ENCODE results near the gene SLC38A10. TPM values are rescaled to one million over a fixed set of nuclear protein-coding genes. Genes with fewer than 3 reads are reported as not detected.

SLC38A10 gene
- total RNA-seq, 1 experiment from 2014 or later = 20.8 TPM

GRCh38 chr17:81198826-81199481, 96.2 kb downstream of the SLC38A10 start:
- no peak overlapping the region for H3K4me3 ChIP-seq (ENCODE audit: low read length)
- H2AFZ ChIP-seq (ENCODE audit: low read length) = no peak overlapping the region
- 0 out of 2 replicates have a peak, but pooled peaks cover 2% of the 10 kb centered on the region for H4K20me1 ChIP-seq (ENCODE audit: insufficient read depth, low read depth, low read length)
- H3K4me1 ChIP-seq (ENCODE audit: low read length) = peaks cover 6% of the 10 kb centered on the region
- no peaks in the 10 kb centered on the region for H3K9me3 ChIP-seq (ENCODE audit: low read length)
- H3K79me2 ChIP-seq (ENCODE audit: low read length) = no peaks in the 10 kb centered on the region
- no peak overlapping the region for H3K4me2 ChIP-seq (ENCODE audit: low read depth, low read length, poor library complexity, severe bottlenecking)
- H3K9me2 ChIP-seq (replicated peaks; ENCODE audit: insufficient read depth, low read length) = no peaks in the 10 kb centered on the region
- H3K36me3 ChIP-seq (ENCODE audit: insufficient read depth, low read length) = no peaks in the 10 kb centered on the region
- no peak overlapping the region for H3K27ac ChIP-seq (ENCODE audit: low read length)
- no peak for DNase-seq
- no peak overlapping the region for H3K9ac ChIP-seq (ENCODE audit: low read length)
- H3K27me3 ChIP-seq (ENCODE audit: low read length) = no peaks in the 10 kb centered on the region

- H3K9ac ChIP-seq (ENCODE audit: low read length) = no peak overlapping the region
- H3K9me2 ChIP-seq (replicated peaks; ENCODE audit: insufficient read depth, low read length) = no peaks in the 10 kb centered on the region
Observed at GRCh38 chr17:81197831-81198490, 97.1 kb downstream of the SLC38A10 start.

GRCh38 chr17:81197409-81197795, 97.7 kb downstream of the SLC38A10 start:
- Histone ChIP-seq H3K9ac (ENCODE audit: low read length) (no peak overlapping the region), H2AFZ (ENCODE audit: low read length) (no peak overlapping the region), H3K4me3 (ENCODE audit: low read length) (no peak overlapping the region), H3K36me3 (ENCODE audit: insufficient read depth, low read length) (no peaks in the 10 kb centered on the region), H3K9me2 (replicated peaks; ENCODE audit: insufficient read depth, low read length) (no peaks in the 10 kb centered on the region), H4K20me1 (ENCODE audit: insufficient read depth, low read depth, low read length) (0 out of 2 replicates have a peak, but pooled peaks cover 2% of the 10 kb centered on the region), H3K9me3 (ENCODE audit: low read length) (no peaks in the 10 kb centered on the region), H3K4me2 (ENCODE audit: low read depth, low read length, poor library complexity, severe bottlenecking) (no peak overlapping the region), H3K4me1 (ENCODE audit: low read length) (peaks cover 6% of the 10 kb centered on the region), H3K27me3 (ENCODE audit: low read length) (no peaks in the 10 kb centered on the region), H3K79me2 (ENCODE audit: low read length) (no peaks in the 10 kb centered on the region), H3K27ac (ENCODE audit: low read length) (no peak overlapping the region)
- no peak for DNase-seq

More at GRCh38 chr17:81197831-81198490, 97.1 kb downstream of the SLC38A10 start:
- no peak overlapping the region for H3K4me3 ChIP-seq (ENCODE audit: low read length)
- no peak overlapping the region for H3K4me2 ChIP-seq (ENCODE audit: low read depth, low read length, poor library complexity, severe bottlenecking)
- DNase-seq = no peak
- H3K79me2 ChIP-seq (ENCODE audit: low read length) = no peaks in the 10 kb centered on the region
- no peak overlapping the region for H2AFZ ChIP-seq (ENCODE audit: low read length)
- no peaks in the 10 kb centered on the region for H3K36me3 ChIP-seq (ENCODE audit: insufficient read depth, low read length)
- 0 out of 2 replicates have a peak, but pooled peaks cover 2% of the 10 kb centered on the region for H4K20me1 ChIP-seq (ENCODE audit: insufficient read depth, low read depth, low read length)
- no peaks in the 10 kb centered on the region for H3K9me3 ChIP-seq (ENCODE audit: low read length)
- peaks cover 6% of the 10 kb centered on the region for H3K4me1 ChIP-seq (ENCODE audit: low read length)
- no peak overlapping the region for H3K27ac ChIP-seq (ENCODE audit: low read length)
- no peaks in the 10 kb centered on the region for H3K27me3 ChIP-seq (ENCODE audit: low read length)

- H3K4me2 ChIP-seq (ENCODE audit: low read depth, low read length, poor library complexity, severe bottlenecking) = no peak overlapping the region
- no peak overlapping the region for H3K4me3 ChIP-seq (ENCODE audit: low read length)
- H3K27me3 ChIP-seq (ENCODE audit: low read length) = no peaks in the 10 kb centered on the region
- H4K20me1 ChIP-seq (ENCODE audit: insufficient read depth, low read depth, low read length) = 0 out of 2 replicates have a peak, but pooled peaks cover 2% of the 10 kb centered on the region
- no peak for DNase-seq
- no peak overlapping the region for H3K9ac ChIP-seq (ENCODE audit: low read length)
- H3K4me1 ChIP-seq (ENCODE audit: low read length) = peaks cover 6% of the 10 kb centered on the region
- H3K36me3 ChIP-seq (ENCODE audit: insufficient read depth, low read length) = no peaks in the 10 kb centered on the region
- no peaks in the 10 kb centered on the region for H3K9me2 ChIP-seq (replicated peaks; ENCODE audit: insufficient read depth, low read length)
- no peaks in the 10 kb centered on the region for H3K9me3 ChIP-seq (ENCODE audit: low read length)
- no peak overlapping the region for H3K27ac ChIP-seq (ENCODE audit: low read length)
- H2AFZ ChIP-seq (ENCODE audit: low read length) = no peak overlapping the region
- H3K79me2 ChIP-seq (ENCODE audit: low read length) = no peaks in the 10 kb centered on the region
Observed at GRCh38 chr17:81196505-81197408, 98.3 kb downstream of the SLC38A10 start.

- Histone ChIP-seq H3K9ac (ENCODE audit: low read length) (no peak overlapping the region), H3K9me2 (replicated peaks; ENCODE audit: insufficient read depth, low read length) (no peaks in the 10 kb centered on the region), H2AFZ (ENCODE audit: low read length) (no peak overlapping the region), H3K4me1 (ENCODE audit: low read length) (peaks cover under 1% of the 10 kb centered on the region), H3K36me3 (ENCODE audit: insufficient read depth, low read length) (no peaks in the 10 kb centered on the region), H3K27ac (ENCODE audit: low read length) (no peak overlapping the region), H4K20me1 (ENCODE audit: insufficient read depth, low read depth, low read length) (0 out of 2 replicates have a peak, but pooled peaks cover under 1% of the 10 kb centered on the region), H3K79me2 (ENCODE audit: low read length) (no peaks in the 10 kb centered on the region), H3K27me3 (ENCODE audit: low read length) (no peaks in the 10 kb centered on the region), H3K9me3 (ENCODE audit: low read length) (no peaks in the 10 kb centered on the region), H3K4me2 (ENCODE audit: low read depth, low read length, poor library complexity, severe bottlenecking) (no peak overlapping the region), H3K4me3 (ENCODE audit: low read length) (no peak overlapping the region)
- no peak for DNase-seq
Observed at GRCh38 chr17:81195941-81196495, 99.1 kb downstream of the SLC38A10 start.

Other genes starting within 250 kb of the SLC38A10 start
- gene PVALEF, start 129.8 kb downstream of the SLC38A10 start, total RNA-seq (2014; rRNA removed; shearing (Covaris generic); ENCODE audit: low replicate concordance) = not detected in 2 replicates
- not detected in 2 replicates for gene AATK, start 129.1 kb downstream of the SLC38A10 start, total RNA-seq (2014; rRNA removed; shearing (Covaris generic); ENCODE audit: low replicate concordance)
- 5.1 and 23.6 TPM in 2 replicates for gene CEP131, start 72.3 kb downstream of the SLC38A10 start, total RNA-seq (2014; rRNA removed; shearing (Covaris generic); ENCODE audit: low replicate concordance)
- 14.5 and 36.6 TPM in 2 replicates for gene TEPSIN, start 56.3 kb downstream of the SLC38A10 start, total RNA-seq (2014; rRNA removed; shearing (Covaris generic); ENCODE audit: low replicate concordance)
- 34.7 and 81.5 TPM in 2 replicates for gene NDUFAF8, start 56.0 kb downstream of the SLC38A10 start, total RNA-seq (2014; rRNA removed; shearing (Covaris generic); ENCODE audit: low replicate concordance)
- gene BAHCC1, start 100.2 kb upstream of the SLC38A10 start, total RNA-seq (2014; rRNA removed; shearing (Covaris generic); ENCODE audit: low replicate concordance) = not detected in 2 replicates
- gene ACTG1, start 217.5 kb upstream of the SLC38A10 start, total RNA-seq (2014; rRNA removed; shearing (Covaris generic); ENCODE audit: low replicate concordance) = 2,634 and 2,913 TPM in 2 replicates
- gene FSCN2, start 233.1 kb upstream of the SLC38A10 start, total RNA-seq (2014; rRNA removed; shearing (Covaris generic); ENCODE audit: low replicate concordance) = 0.63 and 1.2 TPM in 2 replicates

All from Karpas-422 (cell line).